ENCODE measurements around the gene GBP3.

Gene GBP3

GRCh38 chr1:89022167-89022959 lies at the start of gene GBP3:
GBP3 (minus strand) TSS chr1:89022866; CDS start chr1:89020721, 2,145 bp downstream.
- Histone ChIP-seq H3K36me3 (replicated peaks; ENCODE audit: low read depth, low read length) (peaks cover 4% of the 10 kb centered on the region), H3K9me3 (ENCODE audit: insufficient read depth, low read length) (no peaks in the 10 kb centered on the region), H4K20me1 (ENCODE audit: insufficient read depth, low read length) (no peaks in the 10 kb centered on the region), H3K27ac (ENCODE audit: low read length) (no peak within 1 kb of the TSS), H3K79me2 (ENCODE audit: low read length) (no peaks in the 10 kb centered on the region), H3K4me1 (ENCODE audit: low read length) (peaks cover 14% of the 10 kb centered on the region), H3K4me3 (ENCODE audit: low read length) (peak within 1 kb of the TSS; percentile 67), H3K9ac (ENCODE audit: low read length) (peak within 1 kb of the TSS; percentile 35; the same call in 1 of the 2 replicates), H3K27me3 (ENCODE audit: low read depth, low read length) (no peaks in the 10 kb centered on the region), H2AFZ (ENCODE audit: low read depth, low read length) (peak within 1 kb of the TSS; percentile 92), H3K4me2 (ENCODE audit: low read length) (peak within 1 kb of the TSS; percentile 77)
- TF ChIP-seq CTCF (IDR thresholded peaks at IDR 0.05; ENCODE audit: low read depth, low read length) (no peak), EZH2phosphoT487 (IDR thresholded peaks at IDR 0.05; ENCODE audit: low read depth) (no peak)

- no peaks in the 10 kb centered on the region for H3K27me3 ChIP-seq (ENCODE audit: low read depth, low read length)
- no peaks in the 10 kb centered on the region for H3K36me3 ChIP-seq (replicated peaks; ENCODE audit: low read depth, low read length)
- no peak overlapping the region for H3K4me3 ChIP-seq (ENCODE audit: low read length)
- H2AFZ ChIP-seq (ENCODE audit: low read depth, low read length), result no peak overlapping the region
- peaks cover 2% of the 10 kb centered on the region for H3K4me1 ChIP-seq (ENCODE audit: low read length)
- no peaks in the 10 kb centered on the region for H4K20me1 ChIP-seq (ENCODE audit: insufficient read depth, low read length)
- H3K4me2 ChIP-seq (ENCODE audit: low read length), result no peak overlapping the region
- no peak for TF ChIP-seq CTCF (IDR thresholded peaks at IDR 0.05; ENCODE audit: low read depth, low read length)
- no peak for TF ChIP-seq EZH2phosphoT487 (IDR thresholded peaks at IDR 0.05; ENCODE audit: low read depth)
- H3K9me3 ChIP-seq (ENCODE audit: insufficient read depth, low read length), result no peaks in the 10 kb centered on the region
- no peak overlapping the region for H3K27ac ChIP-seq (ENCODE audit: low read length)
- H3K9ac ChIP-seq (ENCODE audit: low read length), result no peak overlapping the region
- H3K79me2 ChIP-seq (ENCODE audit: low read length), result no peaks in the 10 kb centered on the region
Measured at GRCh38 chr1:89070509-89070908, 47.8 kb upstream of the GBP3 start.

GRCh38 chr1:89069951-89070350 lies 47.3 kb upstream of the GBP3 start:
- Histone ChIP-seq H4K20me1 (ENCODE audit: insufficient read depth, low read length) (no peaks in the 10 kb centered on the region), H3K27ac (ENCODE audit: low read length) (no peak overlapping the region), H2AFZ (ENCODE audit: low read depth, low read length) (no peak overlapping the region), H3K36me3 (replicated peaks; ENCODE audit: low read depth, low read length) (no peaks in the 10 kb centered on the region), H3K9me3 (ENCODE audit: insufficient read depth, low read length) (no peaks in the 10 kb centered on the region), H3K9ac (ENCODE audit: low read length) (no peak overlapping the region), H3K79me2 (ENCODE audit: low read length) (no peaks in the 10 kb centered on the region), H3K4me1 (ENCODE audit: low read length) (peaks cover 7% of the 10 kb centered on the region), H3K4me3 (ENCODE audit: low read length) (no peak overlapping the region), H3K4me2 (ENCODE audit: low read length) (no peak overlapping the region), H3K27me3 (ENCODE audit: low read depth, low read length) (no peaks in the 10 kb centered on the region)
- no peak for TF ChIP-seq EZH2phosphoT487 (IDR thresholded peaks at IDR 0.05; ENCODE audit: low read depth)
- no peak for TF ChIP-seq CTCF (IDR thresholded peaks at IDR 0.05; ENCODE audit: low read depth, low read length)

DNA sequence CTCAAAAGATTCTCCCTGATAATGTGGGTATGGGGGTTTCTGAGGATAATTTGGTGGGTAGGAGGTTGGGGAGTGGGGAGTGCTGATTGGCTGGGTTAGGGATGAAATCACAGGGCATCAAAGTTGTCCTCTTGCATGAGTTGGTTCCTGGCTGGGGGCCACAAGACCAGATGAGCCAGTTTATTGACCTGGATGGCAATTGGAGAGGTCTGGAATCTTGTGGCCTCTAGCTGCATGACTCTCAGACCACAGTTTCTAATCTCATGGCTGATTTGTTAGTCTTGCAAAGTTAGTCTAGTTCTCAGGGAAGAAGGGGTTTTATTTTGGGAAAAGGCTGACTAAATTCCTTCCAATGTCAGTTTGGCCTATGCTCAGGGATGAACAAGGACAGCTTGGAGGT lies 45.6 kb upstream of the GBP3 start:
- Histone ChIP-seq H3K27me3 (ENCODE audit: low read depth, low read length) (no peaks in the 10 kb centered on the region), H3K9ac (ENCODE audit: low read length) (no peak overlapping the region), H3K27ac (ENCODE audit: low read length) (no peak overlapping the region), H3K36me3 (replicated peaks; ENCODE audit: low read depth, low read length) (no peaks in the 10 kb centered on the region), H3K4me3 (ENCODE audit: low read length) (no peak overlapping the region), H4K20me1 (ENCODE audit: insufficient read depth, low read length) (no peaks in the 10 kb centered on the region), H2AFZ (ENCODE audit: low read depth, low read length) (no peak overlapping the region), H3K4me2 (ENCODE audit: low read length) (no peak overlapping the region), H3K9me3 (ENCODE audit: insufficient read depth, low read length) (no peaks in the 10 kb centered on the region), H3K4me1 (ENCODE audit: low read length) (peaks cover 15% of the 10 kb centered on the region), H3K79me2 (ENCODE audit: low read length) (no peaks in the 10 kb centered on the region)
- TF ChIP-seq EZH2phosphoT487 (IDR thresholded peaks at IDR 0.05; ENCODE audit: low read depth) (no peak), CTCF (IDR thresholded peaks at IDR 0.05; ENCODE audit: low read depth, low read length) (no peak)

All from OCI-LY3 (cell line).